Tibial nerve (tissue), 4 donors: ENCODE data around the gene AKT1.

Experiments used
- EP300 ChIP-seq, 2 donors: sonication (generic); formaldehyde crosslinking; IDR thresholded peaks; one replicate each; pipeline ENCODE4 v1.6.1; 2017; ENCODE audit warnings: antibody characterized with exemption in 2 of 2, mild to moderate bottlenecking in 1 of 2
- TF ChIP-seq, protein P1 (sequence below), 5 experiments: fragments of 200-600 bp in 3 of 5; fragments of 450-650 bp in 2 of 5; sonication (generic) in 3 of 5; IDR thresholded peaks; one replicate each; pipeline ENCODE4 v1.5.1; 2016 to 2019; ENCODE audit warnings: antibody characterized with exemption in 5 of 5, mild to moderate bottlenecking in 3 of 5, moderate library complexity in 2 of 5

DNA sequence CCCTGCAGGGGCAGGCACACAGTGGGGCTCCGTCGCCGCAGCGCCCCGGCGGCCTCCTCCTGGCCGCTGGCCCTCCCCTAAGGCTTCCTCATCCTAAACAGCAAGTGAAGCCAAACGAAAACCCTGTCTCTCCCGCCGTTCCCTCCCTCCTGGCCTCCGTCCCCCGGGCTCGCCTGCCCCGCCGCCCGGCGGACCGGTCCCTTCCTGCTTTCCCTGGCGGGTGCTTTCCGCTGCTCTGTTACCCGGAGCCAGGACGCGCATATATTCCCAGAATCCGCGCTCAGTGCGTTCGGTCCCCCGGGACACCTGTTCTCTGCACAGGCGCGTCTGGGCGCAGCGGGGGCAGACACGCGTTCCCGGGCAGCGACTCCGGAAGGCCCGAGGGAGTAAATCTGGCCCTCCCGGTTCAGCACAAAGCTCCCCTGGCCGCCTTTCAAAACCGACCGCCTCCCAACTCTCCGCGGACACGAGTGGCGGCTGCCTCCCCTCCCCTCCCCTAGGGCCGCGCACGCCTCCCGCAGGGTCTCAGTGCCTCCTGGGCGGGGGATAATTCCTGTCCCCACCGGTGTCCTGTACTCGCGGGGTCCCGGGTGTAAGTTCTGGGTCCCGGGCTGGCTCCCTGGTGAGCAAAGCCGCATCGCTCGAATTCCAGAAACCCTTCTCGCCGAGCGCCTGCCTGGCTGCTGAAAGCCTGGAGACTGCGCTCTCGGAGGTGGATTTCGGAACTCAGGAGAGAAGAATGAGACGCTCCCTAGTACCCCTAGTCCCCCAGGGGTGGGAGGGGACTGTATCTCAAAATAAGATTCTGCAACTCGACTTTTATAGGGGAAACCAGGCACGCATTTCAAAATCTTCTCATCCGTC, 48.1 kb upstream of the AKT1 start:
- TF ChIP-seq, protein P1, sequence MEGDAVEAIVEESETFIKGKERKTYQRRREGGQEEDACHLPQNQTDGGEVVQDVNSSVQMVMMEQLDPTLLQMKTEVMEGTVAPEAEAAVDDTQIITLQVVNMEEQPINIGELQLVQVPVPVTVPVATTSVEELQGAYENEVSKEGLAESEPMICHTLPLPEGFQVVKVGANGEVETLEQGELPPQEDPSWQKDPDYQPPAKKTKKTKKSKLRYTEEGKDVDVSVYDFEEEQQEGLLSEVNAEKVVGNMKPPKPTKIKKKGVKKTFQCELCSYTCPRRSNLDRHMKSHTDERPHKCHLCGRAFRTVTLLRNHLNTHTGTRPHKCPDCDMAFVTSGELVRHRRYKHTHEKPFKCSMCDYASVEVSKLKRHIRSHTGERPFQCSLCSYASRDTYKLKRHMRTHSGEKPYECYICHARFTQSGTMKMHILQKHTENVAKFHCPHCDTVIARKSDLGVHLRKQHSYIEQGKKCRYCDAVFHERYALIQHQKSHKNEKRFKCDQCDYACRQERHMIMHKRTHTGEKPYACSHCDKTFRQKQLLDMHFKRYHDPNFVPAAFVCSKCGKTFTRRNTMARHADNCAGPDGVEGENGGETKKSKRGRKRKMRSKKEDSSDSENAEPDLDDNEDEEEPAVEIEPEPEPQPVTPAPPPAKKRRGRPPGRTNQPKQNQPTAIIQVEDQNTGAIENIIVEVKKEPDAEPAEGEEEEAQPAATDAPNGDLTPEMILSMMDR (IDR thresholded peaks at IDR 0.05) = no peak
- TF ChIP-seq EP300 (IDR thresholded peaks at IDR 0.05) = no peak
